HG03108 (cell line): ENCODE results near the gene SHISA8.

Source experiments
- ATAC-seq: cut with Tn5 transposase; IDR thresholded peaks from one replicate; pipeline ENCODE4 v1.9.1; 2021; ENCODE audit warnings: moderate library complexity; ENCODE audit not compliant: unreplicated experiment

The SHISA8 gene

GRCh38 chr22:41862530-41863266 lies 52.2 kb downstream of the SHISA8 start:
- peak; percentile 45 for ATAC-seq

- peak; percentile 52 for ATAC-seq
Observed at GRCh38 chr22:41862160-41862529, 52.7 kb downstream of the SHISA8 start.
